GM12892 (cell line): ENCODE results near the gene CACNG5.

Experiments used
- POLR2A ChIP-seq: IDR thresholded peaks from 2 replicates; pipeline ENCODE4 v1.6.1; 2011; ENCODE audit warnings: low read depth, low read length, control low read depth
- POLR2AphosphoS5 ChIP-seq: IDR thresholded peaks from 2 replicates; pipeline ENCODE4 v1.6.1; 2011; ENCODE audit warnings: low read depth, low read length, control low read depth

- TF ChIP-seq POLR2AphosphoS5 (no peak), POLR2A (no peak)
Measured at GRCh38 chr17:66925811-66926500, 91.0 kb downstream of the CACNG5 start.
